PC-9 (cell line): ENCODE measurements around the gene ADRB1. TPM values are rescaled to one million over a fixed set of nuclear protein-coding genes. Genes with fewer than 3 reads are reported as not detected.

ENCODE experiments used
- BruUV-seq: library from RNA; stranded (reverse); fragments of 400-500 nt; replicated peaks from 2 replicates; lab custom pipeline; 2021; lab: Mats Ljungman, UMichigan
- CTCF ChIA-PET: fragments of 300-600 bp; sonication (Branson Sonifier 250); formaldehyde crosslinking; loops from one replicate; lab custom pipeline; 2022; ENCODE audit warnings: antibody characterized with exemption; lab: Charles Lee
- POLR2A ChIA-PET: fragments of 300-600 bp; sonication (Branson Sonifier 250); formaldehyde crosslinking; loops from one replicate; lab custom pipeline; 2022; ENCODE audit warnings: antibody characterized with exemption; ENCODE audit not compliant: unreplicated experiment; lab: Charles Lee
- DNase-seq, 2 experiments: peaks; one replicate each; pipeline versions ENCODE4 v3.0.0 to v3.0.0-alpha.2; 2015 to 2022; ENCODE audit warnings: mixed read lengths in 1 of 2
- H2AFZ ChIP-seq: fragments of 200-600 bp; sonication (generic); 2 replicates; pipeline ENCODE4 v1.8.1; 2017; ENCODE audit warnings: antibody characterized with exemption
- H3F3A ChIP-seq: fragments of 200-600 bp; sonication (generic); 2 replicates; pipeline ENCODE4 v1.8.1; 2017; ENCODE audit warnings: antibody characterized with exemption, mild to moderate bottlenecking, low read depth; ENCODE audit not compliant: insufficient read depth
- H3K27ac ChIP-seq: fragments of 200-600 bp; sonication (generic); 2 replicates; pipeline ENCODE4 v1.6.1; 2016; ENCODE audit warnings: mixed run types
- H3K27me3 ChIP-seq: fragments of 200-600 bp; sonication (generic); 2 replicates; pipeline ENCODE4 v1.6.1; 2016; ENCODE audit warnings: low read depth, mixed run types; ENCODE audit not compliant: insufficient read depth
- H3K36me3 ChIP-seq: fragments of 200-600 bp; sonication (generic); 2 replicates; pipeline ENCODE4 v1.6.1; 2016; ENCODE audit warnings: low read depth, mixed run types
- H3K4me1 ChIP-seq: fragments of 200-600 bp; sonication (generic); replicated peaks from 2 replicates; pipeline ENCODE4 v1.6.1; 2016; ENCODE audit warnings: mixed run types; ENCODE audit not compliant: insufficient read depth
- H3K4me2 ChIP-seq: fragments of 200-600 bp; sonication (generic); 2 replicates; pipeline ENCODE4 v1.6.1; 2017; ENCODE audit warnings: mixed run types
- H3K4me3 ChIP-seq: fragments of 200-600 bp; sonication (generic); 2 replicates; pipeline ENCODE4 v1.6.1; 2016; ENCODE audit warnings: mixed run types
- H3K79me2 ChIP-seq: fragments of 200-600 bp; sonication (generic); 2 replicates; pipeline ENCODE4 v1.6.1; 2017; ENCODE audit warnings: low read depth, mixed run types
- H3K9me2 ChIP-seq: fragments of 200-600 bp; sonication (generic); 2 replicates; pipeline ENCODE4 v1.8.1; 2017; ENCODE audit warnings: mild to moderate bottlenecking; ENCODE audit not compliant: insufficient read depth
- H3K9me3 ChIP-seq: fragments of 200-600 bp; sonication (generic); 2 replicates; pipeline ENCODE4 v1.8.1; 2016; ENCODE audit warnings: low read depth; ENCODE audit not compliant: insufficient read depth
- H4K20me1 ChIP-seq: fragments of 200-600 bp; sonication (generic); 2 replicates; pipeline ENCODE4 v1.8.1; 2017; ENCODE audit not compliant: insufficient read depth
- EZH2 ChIP-seq: fragments of 200-600 bp; sonication (generic); IDR thresholded peaks from 2 replicates; pipeline ENCODE4 v1.8.0; 2017; ENCODE audit warnings: antibody characterized with exemption, low read depth
- intact Hi-C: fragments of 100-400 bp; cut with micrococcal nuclease; formaldehyde crosslinking; loops from one replicate; pipeline ENCODE4 v1.10.0; 2022; ENCODE audit not compliant: unreplicated experiment
- total RNA-seq: library from RNA; stranded (reverse); gene quantifications from 2 replicates; pipeline ENCODE4 v1.2.3, GENCODE V29; 2021
- TF ChIP-seq, protein P1 (sequence below): fragments of 200-600 bp; sonication (generic); conservative IDR thresholded peaks from 2 replicates; pipeline ENCODE4 v1.6.1; 2017; ENCODE audit warnings: mixed run types, antibody characterized with exemption, mild to moderate bottlenecking, moderate library complexity

Gene ADRB1
- total RNA-seq, 1 experiment from 2014 or later = 0.48 TPM

DNA sequence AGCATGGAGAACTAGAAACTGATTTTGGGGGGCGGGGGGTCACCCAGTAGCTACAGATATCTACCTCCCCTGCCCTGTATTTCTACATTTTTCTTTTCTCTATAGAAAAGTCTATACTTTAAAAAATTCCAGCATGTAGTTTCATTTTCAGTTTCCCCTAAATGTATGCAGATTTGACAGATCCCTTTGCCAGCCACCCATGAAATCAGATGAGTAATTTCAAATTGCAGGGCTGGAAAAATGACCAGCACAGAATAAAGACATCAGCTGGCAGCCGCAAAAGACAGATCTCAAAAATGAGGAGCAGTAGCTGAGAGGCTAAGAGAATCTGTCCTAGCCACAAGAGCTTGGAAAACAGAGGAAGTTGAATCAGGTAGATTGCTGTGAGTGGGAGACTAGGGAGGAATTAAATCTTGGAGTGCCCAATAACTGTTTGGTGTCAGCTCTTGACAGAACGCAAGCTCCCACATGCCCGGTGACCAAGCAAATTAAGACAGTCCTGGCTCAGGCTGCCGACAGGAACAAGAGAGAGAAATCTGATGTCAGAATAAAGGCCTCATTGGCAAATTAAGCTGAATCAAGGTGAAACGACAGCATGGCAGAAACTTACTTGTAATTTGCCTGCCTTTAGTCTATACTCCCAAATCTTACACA is 24.5 kb downstream of the ADRB1 start:
- Histone ChIP-seq H3K79me2 (no peaks in the 10 kb centered on the region), H4K20me1 (no peaks in the 10 kb centered on the region), H3K4me3 (no peak overlapping the region), H3K9me2 (no peaks in the 10 kb centered on the region), H3K27ac (no peak overlapping the region), H3K36me3 (no peaks in the 10 kb centered on the region), H3K4me1 (no peaks in the 10 kb centered on the region), H3K27me3 (no peaks in the 10 kb centered on the region), H3K9me3 (no peaks in the 10 kb centered on the region), H3K4me2 (no peak overlapping the region), H2AFZ (no peak overlapping the region), H3F3A (no peaks in the 10 kb centered on the region)
- no TSS peak for BruUV-seq
- no peak for TF ChIP-seq EZH2
- TF ChIP-seq, protein P1, sequence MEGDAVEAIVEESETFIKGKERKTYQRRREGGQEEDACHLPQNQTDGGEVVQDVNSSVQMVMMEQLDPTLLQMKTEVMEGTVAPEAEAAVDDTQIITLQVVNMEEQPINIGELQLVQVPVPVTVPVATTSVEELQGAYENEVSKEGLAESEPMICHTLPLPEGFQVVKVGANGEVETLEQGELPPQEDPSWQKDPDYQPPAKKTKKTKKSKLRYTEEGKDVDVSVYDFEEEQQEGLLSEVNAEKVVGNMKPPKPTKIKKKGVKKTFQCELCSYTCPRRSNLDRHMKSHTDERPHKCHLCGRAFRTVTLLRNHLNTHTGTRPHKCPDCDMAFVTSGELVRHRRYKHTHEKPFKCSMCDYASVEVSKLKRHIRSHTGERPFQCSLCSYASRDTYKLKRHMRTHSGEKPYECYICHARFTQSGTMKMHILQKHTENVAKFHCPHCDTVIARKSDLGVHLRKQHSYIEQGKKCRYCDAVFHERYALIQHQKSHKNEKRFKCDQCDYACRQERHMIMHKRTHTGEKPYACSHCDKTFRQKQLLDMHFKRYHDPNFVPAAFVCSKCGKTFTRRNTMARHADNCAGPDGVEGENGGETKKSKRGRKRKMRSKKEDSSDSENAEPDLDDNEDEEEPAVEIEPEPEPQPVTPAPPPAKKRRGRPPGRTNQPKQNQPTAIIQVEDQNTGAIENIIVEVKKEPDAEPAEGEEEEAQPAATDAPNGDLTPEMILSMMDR = no peak
- intact Hi-C loops = no loop called here
- POLR2A ChIA-PET = interaction anchor here (0.6 kb wide), 1 partner anchor 193 kb away, joined by 3 read pairs; no protein-coding TSS in a partner anchor
- CTCF ChIA-PET = interaction anchor here (0.5 kb wide), 1 partner anchor 9 kb away, joined by 5 read pairs; no protein-coding TSS in a partner anchor
- no peak for DNase-seq

DNA sequence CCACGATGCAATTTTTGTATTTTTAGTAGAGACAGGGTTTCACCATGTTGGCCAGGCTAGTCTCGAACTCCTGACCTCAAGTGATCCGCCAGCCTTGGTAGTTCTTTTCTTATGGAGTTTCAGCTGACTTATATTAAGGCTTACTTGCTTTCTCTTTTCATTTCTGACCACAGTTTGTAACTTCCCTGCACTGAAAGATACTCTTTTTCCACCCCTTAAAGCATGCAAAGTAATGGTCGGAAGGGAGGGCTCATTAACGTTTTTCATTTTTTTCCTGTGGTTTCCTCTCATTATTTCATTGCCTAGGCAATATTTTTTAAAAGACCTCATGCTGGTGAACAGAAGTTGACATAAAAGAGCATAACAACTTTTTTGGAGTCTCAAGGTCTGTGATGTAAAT is 27.0 kb downstream of the ADRB1 start:
- Histone ChIP-seq H3K36me3 (no peaks in the 10 kb centered on the region), H3K4me1 (no peaks in the 10 kb centered on the region), H3K27me3 (no peaks in the 10 kb centered on the region), H2AFZ (no peak overlapping the region), H3K4me2 (no peak overlapping the region), H3K9me2 (no peaks in the 10 kb centered on the region), H3K9me3 (no peaks in the 10 kb centered on the region), H3F3A (no peaks in the 10 kb centered on the region), H4K20me1 (no peaks in the 10 kb centered on the region), H3K27ac (no peak overlapping the region), H3K4me3 (no peak overlapping the region), H3K79me2 (no peaks in the 10 kb centered on the region)
- ChIA-PET CTCF (no interaction called here), POLR2A (no interaction called here)
- intact Hi-C loops = no loop called here
- no TSS peak for BruUV-seq
- no peak for DNase-seq
- TF ChIP-seq, protein P1 = no peak
- no peak for TF ChIP-seq EZH2

- Histone ChIP-seq H3K9me3 (no peaks in the 10 kb centered on the region), H3K79me2 (no peaks in the 10 kb centered on the region), H3K27me3 (no peaks in the 10 kb centered on the region), H3K9me2 (no peaks in the 10 kb centered on the region), H3K4me2 (no peak overlapping the region), H3K27ac (no peak overlapping the region), H4K20me1 (no peaks in the 10 kb centered on the region), H2AFZ (no peak overlapping the region), H3K4me3 (no peak overlapping the region), H3F3A (no peaks in the 10 kb centered on the region), H3K36me3 (no peaks in the 10 kb centered on the region), H3K4me1 (no peaks in the 10 kb centered on the region)
- CTCF ChIA-PET = no interaction called here
- no peak for DNase-seq
- POLR2A ChIA-PET = no interaction called here
- no peak for TF ChIP-seq EZH2
- TF ChIP-seq, protein P1 = no peak
- no TSS peak for BruUV-seq
- intact Hi-C loops = no loop called here
Observed at GRCh38 chr10:114071178-114071577, 27.5 kb downstream of the ADRB1 start.
